Endothelial cell of umbilical vein (primary cell): Measurements from ENCODE around the gene SEZ6L.

ENCODE experiments used
- MYC ChIP-seq: IDR thresholded peaks from one replicate; pipeline ENCODE4 v1.6.1; 2011; ENCODE audit warnings: mild to moderate bottlenecking, low read depth, low read length
- POLR2A ChIP-seq: IDR thresholded peaks from 2 replicates; pipeline ENCODE4 v1.6.1; 2012; ENCODE audit warnings: low read depth, mild to moderate bottlenecking, control low read depth, low read length
- TF ChIP-seq, protein P1 (sequence below), 2 donors: IDR thresholded peaks; 1 replicate in 1 of 2; 2 replicates in 1 of 2; pipeline ENCODE4 v1.5.1; 2011; ENCODE audit warnings: low read length in 2 of 2, mild to moderate bottlenecking in 2 of 2, moderate library complexity in 2 of 2, control low read depth in 1 of 2, inconsistent platforms in 1 of 2, low read depth in 1 of 2; ENCODE audit not compliant: insufficient read depth in 1 of 2; ENCODE audit errors: extremely low read depth in 1 of 2

DNA sequence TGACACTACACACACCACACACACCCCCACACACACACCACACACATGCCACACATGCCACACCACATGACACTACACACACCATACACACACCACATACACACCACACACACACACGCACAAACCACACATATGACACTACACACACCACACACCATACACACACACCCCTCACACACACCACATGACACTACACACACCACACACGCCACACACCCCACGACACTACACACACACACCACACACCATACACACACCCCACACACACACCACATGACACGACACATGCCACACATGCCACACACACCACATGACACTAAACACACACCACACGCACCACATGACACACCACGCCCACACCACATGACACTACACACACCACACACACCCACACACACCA, 158.0 kb downstream of the SEZ6L start:
- TF ChIP-seq, protein P1, sequence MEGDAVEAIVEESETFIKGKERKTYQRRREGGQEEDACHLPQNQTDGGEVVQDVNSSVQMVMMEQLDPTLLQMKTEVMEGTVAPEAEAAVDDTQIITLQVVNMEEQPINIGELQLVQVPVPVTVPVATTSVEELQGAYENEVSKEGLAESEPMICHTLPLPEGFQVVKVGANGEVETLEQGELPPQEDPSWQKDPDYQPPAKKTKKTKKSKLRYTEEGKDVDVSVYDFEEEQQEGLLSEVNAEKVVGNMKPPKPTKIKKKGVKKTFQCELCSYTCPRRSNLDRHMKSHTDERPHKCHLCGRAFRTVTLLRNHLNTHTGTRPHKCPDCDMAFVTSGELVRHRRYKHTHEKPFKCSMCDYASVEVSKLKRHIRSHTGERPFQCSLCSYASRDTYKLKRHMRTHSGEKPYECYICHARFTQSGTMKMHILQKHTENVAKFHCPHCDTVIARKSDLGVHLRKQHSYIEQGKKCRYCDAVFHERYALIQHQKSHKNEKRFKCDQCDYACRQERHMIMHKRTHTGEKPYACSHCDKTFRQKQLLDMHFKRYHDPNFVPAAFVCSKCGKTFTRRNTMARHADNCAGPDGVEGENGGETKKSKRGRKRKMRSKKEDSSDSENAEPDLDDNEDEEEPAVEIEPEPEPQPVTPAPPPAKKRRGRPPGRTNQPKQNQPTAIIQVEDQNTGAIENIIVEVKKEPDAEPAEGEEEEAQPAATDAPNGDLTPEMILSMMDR (IDR thresholded peaks at IDR 0.05; ENCODE audit: extremely low read depth in 1 of 2, insufficient read depth in 1 of 2, low read depth in 1 of 2, low read length in 2 of 2): no peak
- no peak for TF ChIP-seq POLR2A
- no peak for TF ChIP-seq MYC
